Skeletal muscle satellite cell (primary cell): ENCODE measurements around the gene LY6G5C.

Source experiments
- H3K27me3 ChIP-seq: 2 replicates; pipeline ENCODE4 v1.7.0; 2013; ENCODE audit warnings: low read length; ENCODE audit not compliant: control insufficient read depth, insufficient read depth
- H3K36me3 ChIP-seq: 2 replicates; pipeline ENCODE4 v1.7.0; 2013; ENCODE audit warnings: mild to moderate bottlenecking, control low read depth, low read length; ENCODE audit not compliant: insufficient read depth
- H3K4me1 ChIP-seq: 2 replicates; pipeline ENCODE4 v1.7.0; 2013; ENCODE audit warnings: low read length; ENCODE audit not compliant: control insufficient read depth, insufficient read depth
- H3K4me2 ChIP-seq: 2 replicates; pipeline ENCODE4 v1.7.0; 2013; ENCODE audit warnings: mild to moderate bottlenecking, low read length
- H3K4me3 ChIP-seq: 2 replicates; pipeline ENCODE4 v1.7.0; 2013; ENCODE audit warnings: low read length
- H3K9ac ChIP-seq: 2 replicates; pipeline ENCODE4 v1.7.0; 2013; ENCODE audit warnings: mild to moderate bottlenecking, low read depth, low read length, moderate library complexity
- H3K9me3 ChIP-seq: replicated peaks from 2 replicates; pipeline ENCODE4 v1.7.0; 2013; ENCODE audit warnings: mild to moderate bottlenecking, control low read depth, low read length

Gene LY6G5C

DNA sequence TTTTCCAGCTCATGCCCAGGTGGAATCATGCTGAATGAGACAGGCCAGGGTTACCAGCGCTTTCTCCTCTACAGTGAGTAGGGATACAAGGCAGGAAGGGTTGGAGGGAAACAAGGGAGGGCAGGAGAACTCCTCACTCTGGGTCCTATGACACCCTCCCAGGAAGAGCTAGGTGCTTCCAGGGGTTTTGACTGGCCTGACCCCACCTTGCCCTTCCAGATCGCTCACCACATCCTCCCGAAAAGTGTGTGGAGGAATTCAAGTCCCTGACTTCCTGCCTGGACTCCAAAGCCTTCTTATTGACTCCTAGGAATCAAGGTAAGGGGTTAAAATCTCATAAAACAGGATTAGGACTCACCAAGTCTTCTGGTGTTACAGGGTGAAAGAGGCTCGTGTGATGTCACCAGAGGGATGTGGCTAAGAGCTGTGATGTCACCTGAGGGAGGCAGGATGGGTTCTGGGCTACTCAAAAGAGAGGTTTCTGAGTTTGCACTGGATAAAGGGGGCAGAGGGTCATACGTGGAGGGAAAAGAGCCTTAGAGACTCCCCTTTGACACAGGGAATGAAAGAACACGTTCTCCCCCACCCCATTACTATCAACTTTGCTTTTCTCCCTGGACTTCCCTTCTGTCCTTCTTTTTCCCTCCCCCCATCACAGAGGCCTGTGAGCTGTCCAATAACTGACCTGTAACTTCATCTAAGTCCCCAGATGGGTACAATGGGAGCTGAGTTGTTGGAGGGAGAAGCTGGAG, 23.3 kb downstream of the LY6G5C start:
- Histone ChIP-seq H3K4me1 (peaks cover 31% of the 10 kb centered on the region), H3K9me3 (no peaks in the 10 kb centered on the region), H3K4me2 (no peak overlapping the region), H3K4me3 (no peak overlapping the region), H3K9ac (no peak overlapping the region), H3K36me3 (peaks cover 15% of the 10 kb centered on the region), H3K27me3 (no peaks in the 10 kb centered on the region)

GRCh38 chr6:31655349-31656237, 25.3 kb downstream of the LY6G5C start, which contains the start of gene APOM:
Gene APOM, plus strand, starts transcription at chr6:31655894. Its CDS starts 73 bp downstream, at chr6:31655967.
- Histone ChIP-seq H3K27me3 (no peaks in the 10 kb centered on the region), H3K4me1 (peaks cover 36% of the 10 kb centered on the region), H3K4me2 (no peak within 1 kb of the TSS), H3K36me3 (peaks cover 13% of the 10 kb centered on the region), H3K9me3 (no peaks in the 10 kb centered on the region), H3K9ac (no peak within 1 kb of the TSS), H3K4me3 (no peak within 1 kb of the TSS)

- Histone ChIP-seq H3K4me2 (no peak overlapping the region), H3K27me3 (no peaks in the 10 kb centered on the region), H3K4me1 (peaks cover 36% of the 10 kb centered on the region), H3K36me3 (peaks cover 17% of the 10 kb centered on the region), H3K4me3 (no peak overlapping the region), H3K9ac (no peak overlapping the region), H3K9me3 (no peaks in the 10 kb centered on the region)
These were observed 26.1 kb downstream of the LY6G5C start for GRCh38 chr6:31654574-31655348.

DNA sequence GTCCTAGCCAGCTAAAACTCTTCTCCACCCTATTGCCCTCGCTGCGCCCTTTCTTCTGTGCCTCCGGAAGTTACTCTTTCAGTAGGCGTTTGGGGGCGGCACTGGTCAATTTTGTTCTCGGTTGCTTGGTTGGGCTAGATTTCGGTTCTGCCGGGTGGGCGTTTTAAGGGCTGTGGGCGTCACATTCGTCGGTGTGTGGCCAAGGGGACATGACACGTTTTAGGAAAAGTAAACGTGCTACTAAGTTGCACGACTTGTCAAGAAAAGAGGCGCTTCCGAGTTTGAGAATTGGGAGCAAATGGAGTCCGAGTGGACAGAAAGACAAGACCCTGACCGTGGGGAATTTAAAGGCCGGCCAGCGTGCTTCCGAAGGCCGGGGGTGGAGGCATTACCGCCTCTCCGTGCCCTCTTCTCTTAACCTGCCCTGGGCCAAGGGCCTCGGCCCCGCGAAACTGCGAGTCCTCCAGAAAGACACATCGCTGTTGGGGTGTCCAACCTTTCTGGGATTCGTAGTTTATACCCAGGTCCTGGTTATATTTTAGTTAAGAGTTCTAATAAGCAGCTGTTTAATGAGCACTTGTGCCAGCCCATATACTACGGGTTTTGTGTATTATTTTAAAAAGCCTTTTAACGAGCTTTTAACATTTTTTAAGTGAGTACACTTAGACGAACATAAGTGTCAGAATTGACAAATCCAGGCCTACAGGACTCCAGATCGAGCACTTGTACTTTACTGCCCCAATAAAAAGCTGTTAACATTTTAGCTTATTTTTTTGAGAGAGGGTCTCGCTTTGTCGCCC, 27.7 kb downstream of the LY6G5C start:
- H3K9ac ChIP-seq = peak overlapping the region; percentile 94
- peaks cover 29% of the 10 kb centered on the region for H3K36me3 ChIP-seq
- H3K4me3 ChIP-seq = peak overlapping the region; percentile 95
- H3K4me1 ChIP-seq = peaks cover 22% of the 10 kb centered on the region
- H3K27me3 ChIP-seq = no peaks in the 10 kb centered on the region
- H3K4me2 ChIP-seq = peak overlapping the region; percentile 91
- no peaks in the 10 kb centered on the region for H3K9me3 ChIP-seq

DNA sequence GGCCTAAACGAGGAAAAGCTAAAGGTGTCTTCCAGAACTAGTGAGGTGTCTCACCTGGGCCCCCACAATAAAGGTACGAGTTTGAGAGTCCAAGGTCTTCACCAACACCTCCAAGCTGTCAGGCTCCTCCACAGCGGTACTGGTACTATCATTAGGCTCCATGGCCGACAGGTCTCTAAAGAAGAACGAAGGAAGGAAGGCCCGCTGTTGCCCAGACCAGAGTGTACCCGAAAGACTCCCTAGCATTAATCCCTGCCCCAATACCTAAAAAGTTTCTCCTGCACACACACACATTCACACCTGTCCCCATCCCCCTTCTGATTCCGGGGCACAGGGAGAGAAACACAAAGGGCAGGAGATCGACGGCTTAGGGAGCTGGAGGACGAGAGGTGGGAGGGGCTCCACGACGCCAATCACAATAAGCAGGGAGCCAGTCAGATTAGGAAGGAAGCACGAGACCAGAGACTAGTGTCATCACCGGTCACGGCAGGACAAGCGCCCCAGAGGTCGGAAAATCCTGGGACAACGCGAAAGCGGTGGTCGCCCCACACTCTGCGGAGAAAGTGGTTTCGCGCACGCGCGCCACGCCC, 29.2 kb downstream of the LY6G5C start:
- Histone ChIP-seq H3K27me3 (no peaks in the 10 kb centered on the region), H3K36me3 (peaks cover 34% of the 10 kb centered on the region), H3K4me1 (peaks cover 16% of the 10 kb centered on the region), H3K9me3 (no peaks in the 10 kb centered on the region), H3K4me2 (peak overlapping the region; percentile 91), H3K4me3 (peak overlapping the region; percentile 95), H3K9ac (peak overlapping the region; percentile 94)

GRCh38 chr6:31645325-31645724, 35.5 kb downstream of the LY6G5C start:
- Histone ChIP-seq H3K4me3 (no peak overlapping the region), H3K4me1 (no peaks in the 10 kb centered on the region), H3K36me3 (peaks cover 81% of the 10 kb centered on the region), H3K9ac (no peak overlapping the region), H3K4me2 (no peak overlapping the region), H3K9me3 (no peaks in the 10 kb centered on the region), H3K27me3 (no peaks in the 10 kb centered on the region)

DNA sequence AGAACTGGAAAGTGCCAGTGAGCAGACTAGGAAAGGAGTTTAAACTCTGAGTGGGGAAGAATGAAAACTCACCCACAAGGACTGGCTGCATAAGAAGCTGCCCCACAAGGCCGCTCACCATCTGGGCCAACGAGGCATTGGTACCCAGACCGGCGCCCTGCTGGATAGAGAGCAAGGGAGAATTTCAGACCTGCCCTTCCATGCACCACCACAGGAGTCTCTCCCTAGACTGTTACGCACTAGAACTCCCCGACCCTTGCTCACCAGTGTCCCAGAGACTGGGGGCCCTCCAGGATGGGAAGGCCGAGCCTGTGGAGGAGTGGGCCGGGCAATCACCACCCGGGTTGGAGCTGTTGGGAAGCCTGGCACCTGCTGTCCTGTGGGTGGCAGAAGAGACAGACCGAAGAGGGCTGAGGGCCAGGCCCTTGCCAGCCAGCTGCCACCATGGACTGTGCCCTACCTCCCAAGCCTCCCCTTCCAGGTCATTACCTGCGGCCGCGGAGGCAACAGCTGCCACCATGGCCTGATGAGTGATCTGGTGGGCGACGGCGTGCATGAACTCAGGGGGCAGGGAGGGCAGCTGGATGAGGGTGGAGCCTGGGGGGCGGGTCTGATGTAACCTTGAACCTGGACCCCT, 36.9 kb downstream of the LY6G5C start:
- H3K9ac ChIP-seq = no peak overlapping the region
- H3K36me3 ChIP-seq = peaks cover 82% of the 10 kb centered on the region
- H3K9me3 ChIP-seq = no peaks in the 10 kb centered on the region
- no peak overlapping the region for H3K4me2 ChIP-seq
- no peaks in the 10 kb centered on the region for H3K27me3 ChIP-seq
- H3K4me3 ChIP-seq = no peak overlapping the region
- H3K4me1 ChIP-seq = peaks cover 13% of the 10 kb centered on the region

DNA sequence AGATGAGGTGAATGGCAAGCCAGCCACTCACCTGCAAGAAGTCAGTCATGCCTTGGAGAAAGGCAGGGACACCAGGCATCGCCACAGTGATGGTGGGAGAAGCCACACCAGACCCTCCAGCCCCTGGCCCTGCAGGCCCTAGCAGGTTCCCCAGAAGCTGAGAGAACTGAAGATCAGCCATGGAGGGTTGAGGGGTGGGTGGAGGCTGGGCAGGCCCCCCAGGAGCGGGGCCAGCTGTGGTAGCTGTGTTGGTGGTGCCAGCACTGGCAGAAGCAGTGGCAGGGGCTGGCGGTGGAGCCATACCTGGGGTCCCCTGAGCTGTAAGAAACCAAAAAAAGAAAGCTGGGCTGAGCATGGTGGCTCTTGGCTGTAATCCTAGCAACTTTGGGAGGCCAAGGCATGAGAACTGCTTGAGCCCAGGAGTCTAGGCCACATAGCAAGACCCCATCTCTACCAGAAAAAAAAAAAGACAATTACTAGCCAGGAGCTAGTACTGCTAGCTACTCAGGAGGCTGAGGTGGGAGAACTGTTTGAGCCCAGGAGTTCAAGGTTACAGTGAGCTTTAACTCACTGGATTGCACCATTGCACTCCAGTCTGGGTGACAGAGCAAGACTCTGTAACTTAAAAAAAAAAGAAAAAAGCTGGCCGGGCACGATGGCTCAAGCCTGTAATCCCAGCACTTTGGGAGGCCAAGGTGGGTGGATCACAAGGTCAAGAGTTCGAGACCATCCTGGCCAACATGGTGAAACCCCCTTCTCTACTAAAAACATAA, 37.9 kb downstream of the LY6G5C start:
- no peak overlapping the region for H3K4me2 ChIP-seq
- H3K4me1 ChIP-seq = peaks cover 14% of the 10 kb centered on the region
- H3K9ac ChIP-seq = no peak overlapping the region
- no peaks in the 10 kb centered on the region for H3K9me3 ChIP-seq
- H3K27me3 ChIP-seq = no peaks in the 10 kb centered on the region
- H3K36me3 ChIP-seq = peaks cover 76% of the 10 kb centered on the region
- H3K4me3 ChIP-seq = no peak overlapping the region

- peaks cover 14% of the 10 kb centered on the region for H3K4me1 ChIP-seq
- no peaks in the 10 kb centered on the region for H3K27me3 ChIP-seq
- H3K9me3 ChIP-seq = no peaks in the 10 kb centered on the region
- no peak overlapping the region for H3K4me2 ChIP-seq
- no peak overlapping the region for H3K9ac ChIP-seq
- peaks cover 81% of the 10 kb centered on the region for H3K36me3 ChIP-seq
- H3K4me3 ChIP-seq = no peak overlapping the region
These were observed 39.5 kb downstream of the LY6G5C start for GRCh38 chr6:31641370-31641769.
